ENCODE data around the gene ADD1. TPM values are rescaled to one million over a fixed set of nuclear protein-coding genes. Genes with fewer than 3 reads are reported as not detected.
A peak's percentile ranks its signal among the peaks of the same experiment; 100 is the strongest.

The ADD1 gene
- polyA plus RNA-seq, 3 donors, result 76.1 to 122 (median 103) TPM

DNA sequence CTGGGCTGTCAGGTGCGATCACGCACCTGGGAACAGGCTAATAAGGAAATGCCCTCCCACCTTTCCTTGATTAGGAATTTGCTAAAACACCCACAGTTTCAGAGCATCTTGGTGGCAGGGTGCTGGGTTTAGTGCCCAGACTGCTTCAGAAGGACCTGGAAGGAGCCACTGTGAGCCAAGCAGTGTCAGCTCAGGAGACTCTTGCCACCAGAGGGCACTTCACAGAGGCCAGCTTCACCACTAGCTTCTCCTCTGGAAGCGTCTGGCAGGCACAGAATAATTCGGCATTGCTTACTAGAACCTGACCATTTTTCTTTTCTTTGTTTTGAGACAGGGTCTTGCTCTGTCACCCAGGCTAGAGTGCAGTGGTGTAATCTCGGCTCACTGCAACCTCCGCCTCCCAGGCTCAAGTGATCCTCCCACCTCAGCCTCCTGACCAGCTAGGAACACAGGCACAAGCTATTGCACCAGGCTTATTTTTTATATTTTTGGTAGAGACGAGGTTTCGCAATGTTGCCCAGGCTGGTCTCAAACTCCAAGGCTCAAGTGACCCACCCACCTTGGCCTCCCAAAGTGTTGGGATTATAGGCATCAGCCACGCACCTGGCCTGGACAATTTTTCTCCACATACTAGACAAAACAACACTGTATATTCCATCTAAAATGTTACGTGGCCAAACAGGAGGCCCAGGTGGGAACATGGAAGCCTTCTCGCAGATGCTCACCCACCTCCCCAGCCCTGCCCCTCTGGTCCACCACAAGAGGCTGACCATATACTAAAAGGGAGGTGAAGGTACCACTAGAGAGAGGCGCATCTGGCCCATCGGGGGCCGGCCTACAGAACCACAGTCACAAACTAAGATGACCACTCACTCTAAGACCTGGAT lies 105.5 kb downstream of the ADD1 start:
- WGBS (ENCODE audit: insufficient coverage), result 96% methylated on average over 3 of the region's 14 CpGs
- H3K79me2 ChIP-seq (ENCODE audit: insufficient read depth, low read length), result no peaks in the 10 kb centered on the region
- DNase-seq, result no peak
- H3K4me1 ChIP-seq (ENCODE audit: control insufficient read depth in 1 of 2, insufficient read depth in 2 of 2, low read length in 2 of 2), result no peaks in the 10 kb centered on the region
- Mint-ChIP-seq H3K27ac (peak overlapping the region in 3 of 7 donors; percentile 0 to 46 (median 19)), H3K4me3 (no peak overlapping the region), H3K27me3 (ENCODE audit: low read depth in 3 of 3) (peaks cover 0 to 2% (median 2%) of the 10 kb centered on the region in 3 donors), H3K4me1 (no peaks in the 10 kb centered on the region), H3K36me3 (peaks cover 87 to 99% of the 10 kb centered on the region in 2 donors), H3K9me3 (peaks cover 0 to 1% (median 0%) of the 10 kb centered on the region in 7 donors)
- H3K9me3 ChIP-seq (replicated peaks in 1 of 2; ENCODE audit: control insufficient read depth in 1 of 2, insufficient read depth in 1 of 2, low read length in 2 of 2), result no peaks in the 10 kb centered on the region
- peaks cover 93 to 98% of the 10 kb centered on the region in 2 donors for H3K36me3 ChIP-seq (replicated peaks in 1 of 2; ENCODE audit: control insufficient read depth in 1 of 2, insufficient read depth in 2 of 2, low read length in 2 of 2)
- H3K4me2 ChIP-seq (replicated peaks; ENCODE audit: extremely low read depth, low read length, poor library complexity, severe bottlenecking), result no peak overlapping the region
- no peaks in the 10 kb centered on the region for H3K27me3 ChIP-seq (ENCODE audit: control insufficient read depth in 2 of 2, insufficient read depth in 2 of 2, low read length in 2 of 2)
- H4K20me1 ChIP-seq (ENCODE audit: insufficient read depth, low read length), result peaks cover 14% of the 10 kb centered on the region
- H3K9ac ChIP-seq (ENCODE audit: insufficient read depth, low read length, poor library complexity, severe bottlenecking), result no peak overlapping the region
- H3K27ac ChIP-seq (ENCODE audit: low read depth in 1 of 2, low read length in 2 of 2), result no peak overlapping the region
- TF ChIP-seq CTCF (IDR thresholded peaks at IDR 0.05), result peak; percentile 20
- no peak overlapping the region for H2AFZ ChIP-seq (ENCODE audit: insufficient read depth, low read depth, low read length, poor library complexity, severe bottlenecking)
- no peak overlapping the region for H3K4me3 ChIP-seq (replicated peaks in 1 of 3; ENCODE audit: low read depth in 2 of 3, low read length in 3 of 3)
- intact Hi-C loops (cut with micrococcal nuclease), result no loop called here

DNA sequence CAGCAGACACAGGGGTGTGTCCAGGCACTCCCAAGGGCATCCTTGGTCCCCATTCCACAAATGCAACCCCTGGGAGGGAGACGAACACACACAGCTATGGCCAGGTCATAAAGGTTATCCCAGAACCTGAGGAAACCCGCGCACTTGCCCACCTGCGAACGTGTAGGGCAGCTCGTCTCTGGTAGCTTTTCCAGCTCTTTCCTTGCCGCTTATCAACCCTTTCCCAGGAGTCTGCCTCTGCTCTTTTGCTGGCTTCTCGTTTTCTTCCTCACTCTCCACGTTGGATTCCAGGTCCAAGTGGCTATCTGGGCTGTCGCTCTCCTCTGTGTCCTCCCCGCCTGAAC lies 106.1 kb downstream of the ADD1 start:
- H2AFZ ChIP-seq (ENCODE audit: insufficient read depth, low read depth, low read length, poor library complexity, severe bottlenecking), result no peak overlapping the region
- Mint-ChIP-seq H3K36me3 (peaks cover 83 to 99% of the 10 kb centered on the region in 2 donors), H3K9me3 (peaks cover 0 to 1% (median 0%) of the 10 kb centered on the region in 7 donors), H3K27ac (peak overlapping the region in 2 of 7 donors; percentile 0 to 1), H3K27me3 (ENCODE audit: low read depth in 3 of 3) (peaks cover 0 to 2% (median 2%) of the 10 kb centered on the region in 3 donors), H3K4me3 (no peak overlapping the region), H3K4me1 (no peaks in the 10 kb centered on the region)
- TF ChIP-seq CTCF (IDR thresholded peaks at IDR 0.05), result no peak
- no peak overlapping the region for H3K9ac ChIP-seq (ENCODE audit: insufficient read depth, low read length, poor library complexity, severe bottlenecking)
- DNase-seq, result no peak
- H4K20me1 ChIP-seq (ENCODE audit: insufficient read depth, low read length), result peaks cover 20% of the 10 kb centered on the region
- H3K27ac ChIP-seq (ENCODE audit: low read depth in 1 of 2, low read length in 2 of 2), result no peak overlapping the region
- peaks cover 95 to 97% of the 10 kb centered on the region in 2 donors for H3K36me3 ChIP-seq (replicated peaks in 1 of 2; ENCODE audit: control insufficient read depth in 1 of 2, insufficient read depth in 2 of 2, low read length in 2 of 2)
- no peak overlapping the region for H3K4me2 ChIP-seq (replicated peaks; ENCODE audit: extremely low read depth, low read length, poor library complexity, severe bottlenecking)
- no peaks in the 10 kb centered on the region for H3K27me3 ChIP-seq (ENCODE audit: control insufficient read depth in 2 of 2, insufficient read depth in 2 of 2, low read length in 2 of 2)
- H3K79me2 ChIP-seq (ENCODE audit: insufficient read depth, low read length), result no peaks in the 10 kb centered on the region
- no peaks in the 10 kb centered on the region for H3K4me1 ChIP-seq (ENCODE audit: control insufficient read depth in 1 of 2, insufficient read depth in 2 of 2, low read length in 2 of 2)
- WGBS (ENCODE audit: insufficient coverage), result 98% methylated on average over 11 of the region's 11 CpGs
- no peaks in the 10 kb centered on the region for H3K9me3 ChIP-seq (replicated peaks in 1 of 2; ENCODE audit: control insufficient read depth in 1 of 2, insufficient read depth in 1 of 2, low read length in 2 of 2)
- H3K4me3 ChIP-seq (replicated peaks in 1 of 3; ENCODE audit: low read depth in 2 of 3, low read length in 3 of 3), result no peak overlapping the region
- intact Hi-C loops (cut with micrococcal nuclease), result no loop called here
